HG03575 (cell line): ENCODE results near the gene CTSH.
"Not testable (repeated sequence)": the region's sequence is repeated elsewhere in the genome, so short reads cannot be mapped to it uniquely, and the experiment has no call there.

ENCODE experiments used
- ATAC-seq: cut with Tn5 transposase; IDR thresholded peaks from one replicate; pipeline ENCODE4 v1.9.1; 2021; ENCODE audit not compliant: unreplicated experiment, insufficient number of reproducible peaks, low FRiP score; ENCODE audit errors: extremely low read depth

Gene CTSH

GRCh38 chr15:78872155-78872971 lies 72.5 kb downstream of the CTSH start, which contains the start of gene MORF4L1:
TSS of gene MORF4L1 (plus strand) at chr15:78872890. CDS start at chr15:78873018, 128 bp downstream.
- peak; percentile 55 for ATAC-seq

DNA sequence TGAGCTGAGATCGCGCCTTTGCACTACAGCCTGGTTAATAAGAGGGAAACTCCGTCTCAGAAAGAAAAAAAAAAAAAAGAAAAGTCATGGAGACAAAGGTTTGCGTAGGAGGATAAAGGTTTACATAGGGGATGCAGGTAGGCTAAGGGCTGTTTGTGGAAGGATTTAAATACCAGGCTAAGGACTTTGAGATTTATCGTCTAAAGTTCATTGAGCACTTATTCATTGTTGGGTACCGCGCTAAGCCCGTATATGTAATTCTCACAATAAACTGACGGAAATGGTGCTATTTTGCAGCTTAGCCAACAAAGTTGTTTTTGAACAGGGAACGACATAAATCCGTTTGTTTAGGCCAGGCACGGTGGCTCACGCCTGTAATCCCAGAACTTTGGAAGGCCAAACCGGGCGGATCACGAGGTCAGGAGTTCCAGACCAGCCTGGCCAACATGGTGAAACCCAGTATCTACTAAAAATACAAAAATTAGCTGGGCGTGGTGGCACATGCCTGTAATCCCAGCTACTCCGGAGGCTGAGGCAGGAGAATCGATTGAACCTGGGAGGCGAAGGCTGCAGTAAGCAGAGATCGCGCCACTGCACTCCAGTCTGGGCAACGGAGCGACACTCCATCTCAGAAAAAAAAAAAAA lies 73.2 kb downstream of the CTSH start:
- not testable (repeated sequence) for ATAC-seq
